PC-9 (cell line): ENCODE data around the gene SLC30A1.

Experiments
- EZH2 ChIP-seq: fragments of 200-600 bp; sonication (generic); IDR thresholded peaks from 2 replicates; pipeline ENCODE4 v1.8.0; 2017; ENCODE audit warnings: antibody characterized with exemption, low read depth
- TF ChIP-seq, protein P1 (sequence below): fragments of 200-600 bp; sonication (generic); conservative IDR thresholded peaks from 2 replicates; pipeline ENCODE4 v1.6.1; 2017; ENCODE audit warnings: mixed run types, antibody characterized with exemption, mild to moderate bottlenecking, moderate library complexity

DNA sequence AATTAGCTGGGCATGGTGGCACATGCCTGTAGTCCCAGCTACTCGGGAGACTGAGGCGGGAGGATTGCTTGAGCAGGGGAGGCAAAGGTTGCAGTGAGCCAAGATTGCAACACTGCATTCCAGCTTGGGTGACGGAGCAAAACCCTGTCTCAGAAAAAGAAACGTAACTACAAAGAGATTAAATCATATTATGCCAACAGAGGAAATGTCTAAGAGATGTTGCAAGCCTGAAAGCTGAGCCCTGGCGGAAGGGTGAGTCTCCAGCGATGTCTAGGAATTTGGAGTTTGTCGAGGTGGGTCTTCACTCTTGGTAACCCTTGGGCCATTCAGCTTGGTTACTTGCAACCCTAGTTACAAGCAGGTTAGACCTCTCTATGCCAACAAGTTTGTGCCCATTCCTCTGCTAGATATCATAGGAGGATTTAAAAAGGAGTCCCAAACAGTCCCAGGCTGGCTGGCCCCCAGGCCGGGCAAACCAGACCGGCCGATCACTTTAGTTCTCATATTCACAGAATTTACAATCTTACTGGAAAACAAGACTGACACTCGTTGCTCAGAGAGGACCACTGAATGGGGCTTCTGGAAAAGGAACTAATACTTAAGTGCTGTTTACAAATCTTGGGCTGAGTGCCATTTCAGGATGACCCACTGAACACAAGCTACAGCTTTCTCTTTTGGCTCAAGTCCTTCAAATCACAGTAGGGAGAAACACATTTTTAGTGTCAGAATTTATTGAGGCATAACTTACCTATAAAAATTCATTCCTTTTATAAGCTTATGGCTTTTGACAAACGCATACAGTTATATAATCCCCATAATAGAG, 27.1 kb downstream of the SLC30A1 start:
- TF ChIP-seq, protein P1, sequence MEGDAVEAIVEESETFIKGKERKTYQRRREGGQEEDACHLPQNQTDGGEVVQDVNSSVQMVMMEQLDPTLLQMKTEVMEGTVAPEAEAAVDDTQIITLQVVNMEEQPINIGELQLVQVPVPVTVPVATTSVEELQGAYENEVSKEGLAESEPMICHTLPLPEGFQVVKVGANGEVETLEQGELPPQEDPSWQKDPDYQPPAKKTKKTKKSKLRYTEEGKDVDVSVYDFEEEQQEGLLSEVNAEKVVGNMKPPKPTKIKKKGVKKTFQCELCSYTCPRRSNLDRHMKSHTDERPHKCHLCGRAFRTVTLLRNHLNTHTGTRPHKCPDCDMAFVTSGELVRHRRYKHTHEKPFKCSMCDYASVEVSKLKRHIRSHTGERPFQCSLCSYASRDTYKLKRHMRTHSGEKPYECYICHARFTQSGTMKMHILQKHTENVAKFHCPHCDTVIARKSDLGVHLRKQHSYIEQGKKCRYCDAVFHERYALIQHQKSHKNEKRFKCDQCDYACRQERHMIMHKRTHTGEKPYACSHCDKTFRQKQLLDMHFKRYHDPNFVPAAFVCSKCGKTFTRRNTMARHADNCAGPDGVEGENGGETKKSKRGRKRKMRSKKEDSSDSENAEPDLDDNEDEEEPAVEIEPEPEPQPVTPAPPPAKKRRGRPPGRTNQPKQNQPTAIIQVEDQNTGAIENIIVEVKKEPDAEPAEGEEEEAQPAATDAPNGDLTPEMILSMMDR, result no peak
- no peak for TF ChIP-seq EZH2
